Smooth muscle cell (in vitro differentiated cells): ENCODE results near the gene AP1G2. TPM values are rescaled to one million over a fixed set of nuclear protein-coding genes. Genes with fewer than 3 reads are reported as not detected.

Source experiments
- DNase-seq: peaks from one replicate; lab custom pipeline; 2025; ENCODE audit not compliant: unreplicated experiment; lab: John Stamatoyannopoulos, UW
- H2AFZ ChIP-seq: fragments of 200-600 bp; sonication (generic); 2 replicates; pipeline ENCODE4 v1.6.0; 2016; ENCODE audit warnings: antibody characterized with exemption, low read depth, mild to moderate bottlenecking
- H3F3A ChIP-seq: fragments of 200-600 bp; sonication (generic); 2 replicates; pipeline ENCODE4 v1.6.0; 2017; ENCODE audit warnings: antibody characterized with exemption, low read depth
- H3K27ac ChIP-seq: fragments of 200-600 bp; sonication (generic); 2 replicates; pipeline ENCODE4 v1.5.1; 2016; ENCODE audit warnings: low read depth, mild to moderate bottlenecking
- H3K27me3 ChIP-seq: fragments of 200-600 bp; sonication (generic); 2 replicates; pipeline ENCODE4 v1.6.1; 2016; ENCODE audit warnings: low read depth, mild to moderate bottlenecking
- H3K36me3 ChIP-seq: fragments of 200-600 bp; sonication (generic); 2 replicates; pipeline ENCODE4 v1.5.1; 2016; ENCODE audit warnings: low read depth
- H3K4me1 ChIP-seq: fragments of 200-600 bp; sonication (generic); 2 replicates; pipeline ENCODE4 v1.5.1; 2016; ENCODE audit warnings: low read depth
- H3K4me2 ChIP-seq: fragments of 200-600 bp; sonication (generic); 2 replicates; pipeline ENCODE4 v1.6.0; 2016; ENCODE audit warnings: mild to moderate bottlenecking
- H3K4me3 ChIP-seq: fragments of 200-600 bp; sonication (generic); 2 replicates; pipeline ENCODE4 v1.5.1; 2016; ENCODE audit warnings: mild to moderate bottlenecking
- H3K79me2 ChIP-seq: fragments of 200-600 bp; sonication (generic); 2 replicates; pipeline ENCODE4 v1.6.0; 2016; ENCODE audit warnings: low read depth, mild to moderate bottlenecking
- H3K9ac ChIP-seq: fragments of 200-600 bp; sonication (generic); 2 replicates; pipeline ENCODE4 v1.6.0; 2016; ENCODE audit warnings: low read depth
- H3K9me3 ChIP-seq: fragments of 200-600 bp; sonication (generic); replicated peaks from 2 replicates; pipeline ENCODE4 v1.5.1; 2016; ENCODE audit warnings: low read depth
- H4K20me1 ChIP-seq: fragments of 200-600 bp; sonication (generic); 2 replicates; pipeline ENCODE4 v1.6.0; 2016; ENCODE audit warnings: low read depth
- CTCF ChIP-seq: fragments of 200-600 bp; sonication (generic); IDR thresholded peaks from 2 replicates; pipeline ENCODE4 v1.5.1; 2017; ENCODE audit warnings: borderline replicate concordance, mild to moderate bottlenecking, antibody characterized with exemption; ENCODE audit not compliant: insufficient read depth, poor library complexity, severe bottlenecking
- WGBS: methylation state at CpG from one replicate; pipeline ENCODE4 v1.1.7; 2016; ENCODE audit warnings: low lambda C conversion rate; 5-methylcytosine and 5-hydroxymethylcytosine counted together
- polyA plus RNA-seq: library from polyadenylated mRNA; unstranded; fragments of >200 nt; fragmentation: Nextera tagmentation; extraction: Ambion mirVana; gene quantifications from 2 replicates; pipeline ENCODE4 v1.2.1, GENCODE V29; 2016
- total RNA-seq: library from RNA; depleted of rRNA; stranded (reverse); fragments of >200 nt; gene quantifications from 2 replicates; pipeline ENCODE4 v1.2.3, GENCODE V29; 2014

Gene AP1G2
- total and polyA plus RNA-seq, 2 experiments from 2014 or later = 59.3 to 62.4 TPM

- peak overlapping the region; percentile 87 for H3K9ac ChIP-seq
- no peak for DNase-seq
- H3K4me3 ChIP-seq = peak overlapping the region; percentile 93
- peak overlapping the region; percentile 90 for H3K4me2 ChIP-seq
- no peaks in the 10 kb centered on the region for H3K36me3 ChIP-seq
- H3K4me1 ChIP-seq = peaks cover 13% of the 10 kb centered on the region
- 6% methylated on average over 14 of the region's 14 CpGs for WGBS
- no peaks in the 10 kb centered on the region for H3K27me3 ChIP-seq
- no peak for TF ChIP-seq CTCF
- peaks cover 7% of the 10 kb centered on the region for H3K79me2 ChIP-seq
- no peak overlapping the region for H3K27ac ChIP-seq
- peak overlapping the region; percentile 96 for H2AFZ ChIP-seq
- no peaks in the 10 kb centered on the region for H4K20me1 ChIP-seq
- peaks cover 3% of the 10 kb centered on the region for H3F3A ChIP-seq
- no peaks in the 10 kb centered on the region for H3K9me3 ChIP-seq
Measured at GRCh38 chr14:23555533-23555881, 12.1 kb downstream of the AP1G2 start.

- under 1% methylated on average over 34 of the region's 49 CpGs for WGBS
- peak within 1 kb of the TSS; percentile 87 for H3K4me2 ChIP-seq
- no peaks in the 10 kb centered on the region for H3K79me2 ChIP-seq
- H3K27ac ChIP-seq = peak within 1 kb of the TSS; percentile 59
- no peaks in the 10 kb centered on the region for H4K20me1 ChIP-seq
- H3K27me3 ChIP-seq = no peaks in the 10 kb centered on the region
- DNase-seq = no peak
- H3K36me3 ChIP-seq = no peaks in the 10 kb centered on the region
- peaks cover 35% of the 10 kb centered on the region for H3K4me1 ChIP-seq
- H3K4me3 ChIP-seq = peak within 1 kb of the TSS; percentile 75
- H3K9ac ChIP-seq = peak within 1 kb of the TSS; percentile 63
- no peaks in the 10 kb centered on the region for H3K9me3 ChIP-seq
- no peak for TF ChIP-seq CTCF
- H3F3A ChIP-seq = peaks cover 6% of the 10 kb centered on the region
- peak within 1 kb of the TSS; percentile 88 for H2AFZ ChIP-seq
Measured at GRCh38 chr14:23551266-23552028, 16.1 kb downstream of the AP1G2 start, which contains the start of gene ZFHX2. TSS of gene ZFHX2 (minus strand) at chr14:23551765. CDS start at chr14:23535325, 16,440 bp downstream.

GRCh38 chr14:23550812-23551265 lies 16.8 kb downstream of the AP1G2 start:
- no peak for TF ChIP-seq CTCF
- peak overlapping the region; percentile 88 for H2AFZ ChIP-seq
- no peaks in the 10 kb centered on the region for H3K36me3 ChIP-seq
- H3K79me2 ChIP-seq = no peaks in the 10 kb centered on the region
- peak overlapping the region; percentile 75 for H3K4me3 ChIP-seq
- peaks cover 34% of the 10 kb centered on the region for H3K4me1 ChIP-seq
- H3K9ac ChIP-seq = peak overlapping the region; percentile 63
- WGBS = 3% methylated on average over 34 of the region's 37 CpGs
- DNase-seq = no peak
- no peaks in the 10 kb centered on the region for H3K27me3 ChIP-seq
- peak overlapping the region; percentile 59 for H3K27ac ChIP-seq
- peaks cover 6% of the 10 kb centered on the region for H3F3A ChIP-seq
- no peaks in the 10 kb centered on the region for H4K20me1 ChIP-seq
- no peaks in the 10 kb centered on the region for H3K9me3 ChIP-seq
- peak overlapping the region; percentile 87 for H3K4me2 ChIP-seq
